ENCODE measurements around the gene CLDN18. TPM values are rescaled to one million over a fixed set of nuclear protein-coding genes. Genes with fewer than 3 reads are reported as not detected.

Gene CLDN18
- total and polyA plus RNA-seq, 2 donors (not counting 1 experiment from before 2014, with no cell fraction given): not detected

DNA sequence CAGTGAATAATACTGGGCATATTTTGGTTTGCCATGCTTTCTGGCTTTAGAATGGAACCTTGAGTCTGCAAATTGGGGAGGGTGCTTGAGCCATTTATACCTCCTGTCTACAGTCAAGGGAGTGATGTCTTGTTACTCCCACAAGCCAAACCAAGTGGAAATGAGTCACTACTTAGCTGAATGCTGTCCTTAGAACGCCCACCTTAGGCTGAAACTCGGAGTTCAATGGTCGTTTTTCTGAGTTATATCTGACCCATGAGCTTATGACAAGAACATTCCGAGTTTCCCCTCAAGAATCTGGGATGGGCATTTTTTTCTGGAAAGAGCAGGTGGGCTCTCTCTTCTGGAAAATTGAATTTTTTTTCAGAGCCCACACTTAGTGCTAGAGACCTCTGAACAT, 17.4 kb upstream of the CLDN18 start:
- H3K9me3 ChIP-seq (ENCODE audit: control extremely low read depth in 1 of 3, control insufficient read depth in 2 of 3, insufficient read depth in 1 of 3, low read length in 2 of 3): no peaks in the 10 kb centered on the region
- intact Hi-C loops (cut with micrococcal nuclease): no loop called here
- H2AFZ ChIP-seq (ENCODE audit: insufficient read depth, low read depth, low read length, poor library complexity, severe bottlenecking): no peak overlapping the region
- H3K4me1 ChIP-seq (ENCODE audit: control insufficient read depth in 2 of 2, insufficient read depth in 2 of 2, low read length in 2 of 2): no peaks in the 10 kb centered on the region
- H3K36me3 ChIP-seq (replicated peaks in 1 of 2; ENCODE audit: control extremely low read depth in 1 of 2, control insufficient read depth in 1 of 2, extremely low read depth in 1 of 2, insufficient read depth in 2 of 2, low read length in 1 of 2): no peaks in the 10 kb centered on the region
- DNase-seq: no peak
- Mint-ChIP-seq H3K9me3 (ENCODE audit: insufficient read depth) (peaks cover 5% of the 10 kb centered on the region), H3K27ac (no peak overlapping the region), H3K4me3 (no peak overlapping the region), H3K27me3 (peaks cover 7% of the 10 kb centered on the region), H3K4me1 (no peaks in the 10 kb centered on the region)
- TF ChIP-seq CTCF (IDR thresholded peaks at IDR 0.05): no peak
- no peaks in the 10 kb centered on the region for H4K20me1 ChIP-seq (ENCODE audit: control insufficient read depth, insufficient read depth, low read length, poor library complexity, severe bottlenecking)
- H3K4me2 ChIP-seq (replicated peaks; ENCODE audit: low read depth, low read length, poor library complexity, severe bottlenecking): no peak overlapping the region
- H3K27me3 ChIP-seq (replicated peaks in 1 of 4; ENCODE audit: control extremely low read depth in 1 of 4, control insufficient read depth in 3 of 4, insufficient read depth in 4 of 4, low read length in 3 of 4): no peaks in the 10 kb centered on the region
- POLR2A ChIA-PET: no interaction called here
- no peak overlapping the region for H3K9ac ChIP-seq (ENCODE audit: low read length)
- no peak overlapping the region for H3K27ac ChIP-seq (ENCODE audit: low read length in 2 of 2)
- WGBS (ENCODE audit: insufficient coverage): 79% methylated on average over 4 of the region's 4 CpGs
- no peak for ATAC-seq (ENCODE audit: low read depth)
- CTCF ChIA-PET: no interaction called here
- H3K4me3 ChIP-seq (ENCODE audit: control extremely low read depth in 1 of 5, extremely low read depth in 1 of 5, insufficient read depth in 1 of 5, low read depth in 2 of 5, low read length in 4 of 5): no peak overlapping the region
- H3K79me2 ChIP-seq (ENCODE audit: control insufficient read depth, insufficient read depth, low read length): no peaks in the 10 kb centered on the region

DNA sequence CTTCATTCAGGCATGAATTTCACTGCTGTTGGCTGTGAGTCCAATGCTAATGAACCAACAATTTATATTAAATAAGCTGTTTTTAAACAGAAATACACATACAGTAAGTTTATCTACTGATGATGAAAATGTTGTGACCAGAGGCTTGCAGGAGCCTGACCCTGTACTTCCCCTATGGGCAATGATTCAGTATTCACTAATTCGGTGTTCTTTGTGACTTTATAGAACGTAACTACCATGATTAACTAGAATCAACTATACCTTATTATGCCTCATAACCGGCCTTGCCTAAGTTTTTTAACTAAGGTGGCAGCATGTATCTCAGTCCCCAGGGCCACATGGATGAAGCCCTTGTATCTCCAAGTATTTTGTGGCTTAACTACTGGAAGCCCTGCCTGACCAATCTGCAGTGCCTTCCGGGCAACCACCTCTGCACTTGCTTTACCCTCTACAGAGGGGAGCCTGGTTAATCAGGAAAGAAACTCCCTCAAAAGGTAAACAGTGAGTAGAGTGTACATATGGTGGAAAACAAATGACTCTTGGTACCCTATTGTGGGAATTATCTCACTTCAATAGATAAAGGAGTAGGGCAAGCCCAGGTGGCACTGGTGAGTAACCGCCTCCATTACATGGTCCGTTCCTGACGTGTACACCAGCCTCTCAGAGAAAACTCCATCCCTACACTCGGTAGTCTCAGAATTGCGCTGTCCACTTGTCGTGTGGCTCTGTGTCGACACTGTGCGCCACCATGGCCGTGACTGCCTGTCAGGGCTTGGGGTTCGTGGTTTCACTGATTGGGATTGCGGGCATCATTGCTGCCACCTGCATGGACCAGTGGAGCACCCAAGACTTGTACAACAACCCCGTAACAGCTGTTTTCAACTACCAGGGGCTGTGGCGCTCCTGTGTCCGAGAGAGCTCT, 11.6 kb upstream of the CLDN18 start:
- Mint-ChIP-seq H3K4me3 (no peak overlapping the region), H3K9me3 (ENCODE audit: insufficient read depth) (peaks cover 5% of the 10 kb centered on the region), H3K4me1 (no peaks in the 10 kb centered on the region), H3K27ac (no peak overlapping the region), H3K27me3 (peaks cover 17% of the 10 kb centered on the region)
- Histone ChIP-seq H3K4me3 (ENCODE audit: control extremely low read depth in 1 of 5, extremely low read depth in 1 of 5, insufficient read depth in 1 of 5, low read depth in 2 of 5, low read length in 4 of 5) (no peak overlapping the region), H3K9me3 (ENCODE audit: control extremely low read depth in 1 of 3, control insufficient read depth in 2 of 3, insufficient read depth in 1 of 3, low read length in 2 of 3) (no peaks in the 10 kb centered on the region), H3K4me2 (replicated peaks; ENCODE audit: low read depth, low read length, poor library complexity, severe bottlenecking) (no peak overlapping the region), H3K79me2 (ENCODE audit: control insufficient read depth, insufficient read depth, low read length) (no peaks in the 10 kb centered on the region), H3K9ac (ENCODE audit: low read length) (no peak overlapping the region), H3K27ac (ENCODE audit: low read length in 2 of 2) (no peak overlapping the region), H3K36me3 (replicated peaks in 1 of 2; ENCODE audit: control extremely low read depth in 1 of 2, control insufficient read depth in 1 of 2, extremely low read depth in 1 of 2, insufficient read depth in 2 of 2, low read length in 1 of 2) (no peaks in the 10 kb centered on the region), H2AFZ (ENCODE audit: insufficient read depth, low read depth, low read length, poor library complexity, severe bottlenecking) (no peak overlapping the region), H4K20me1 (ENCODE audit: control insufficient read depth, insufficient read depth, low read length, poor library complexity, severe bottlenecking) (no peaks in the 10 kb centered on the region), H3K4me1 (ENCODE audit: control insufficient read depth in 2 of 2, insufficient read depth in 2 of 2, low read length in 2 of 2) (no peaks in the 10 kb centered on the region), H3K27me3 (replicated peaks in 1 of 4; ENCODE audit: control extremely low read depth in 1 of 4, control insufficient read depth in 3 of 4, insufficient read depth in 4 of 4, low read length in 3 of 4) (no peaks in the 10 kb centered on the region)
- intact Hi-C loops (cut with micrococcal nuclease): no loop called here
- no peak for TF ChIP-seq EZH2 (IDR thresholded peaks at IDR 0.05; ENCODE audit: borderline replicate concordance, insufficient read depth, low read depth, low read length, poor library complexity, severe bottlenecking)
- no peak for TF ChIP-seq CTCF (IDR thresholded peaks at IDR 0.05)
- ATAC-seq (ENCODE audit: low read depth) (no peak), DNase-seq (no peak)
- CTCF ChIA-PET: no interaction called here
- POLR2A ChIA-PET: no interaction called here
- 93% methylated on average over 17 of the region's 18 CpGs for WGBS (ENCODE audit: insufficient coverage)

All from B cell (primary cell).